Activated T-cell treated with anti-CD3 and anti-CD28 coated beads for 48 hours (primary cell): Measurements from ENCODE around the gene PEPD.
A peak's percentile ranks its signal among the peaks of the same experiment; 100 is the strongest.

Source experiments
- DNase-seq: peaks from one replicate; pipeline ENCODE4 v3.0.0-alpha.2; 2020; ENCODE audit warnings: low read depth

The PEPD gene

DNA sequence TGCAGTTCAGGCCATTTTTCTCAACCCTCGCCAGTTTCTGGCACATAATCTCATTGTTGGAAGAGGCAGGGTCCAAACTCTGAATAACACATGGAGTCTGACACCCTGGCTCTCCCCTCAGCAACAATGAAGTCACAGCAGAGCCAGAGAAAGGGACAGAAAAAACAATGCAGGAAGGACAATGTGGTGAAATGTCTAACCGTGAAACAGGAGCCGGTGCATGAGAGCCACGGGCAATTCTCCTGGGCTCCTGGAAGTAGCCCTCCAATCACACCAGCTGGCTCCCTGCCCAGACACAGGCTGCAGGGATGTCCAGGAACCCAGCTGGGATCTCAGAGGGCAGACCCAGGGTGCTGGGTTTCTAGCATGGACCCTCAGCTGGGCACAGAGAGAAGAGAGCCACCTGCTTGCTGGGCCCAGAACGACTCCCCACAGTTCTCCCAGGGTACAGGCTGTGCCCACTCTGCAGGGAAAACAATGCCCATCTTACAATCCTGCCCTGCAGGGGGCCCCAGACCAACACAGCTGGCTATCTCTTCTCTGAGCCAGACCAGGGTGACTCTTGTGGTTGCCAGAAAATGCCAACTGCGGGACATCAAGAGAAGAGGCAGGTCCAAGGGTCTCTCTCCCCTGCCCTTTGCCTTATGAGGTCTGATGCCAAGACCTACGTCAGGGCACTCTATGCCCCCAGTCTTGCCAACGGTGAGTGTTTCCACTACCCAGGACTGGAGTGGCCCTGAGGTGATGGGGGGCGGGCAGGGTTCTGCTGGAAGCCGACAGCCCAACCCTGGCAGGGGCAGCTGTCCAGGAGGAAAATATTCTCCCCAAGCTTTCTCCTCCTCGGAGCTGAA lies 83.5 kb downstream of the PEPD start:
- DNase-seq = no peak

GRCh38 chr19:33437393-33437820 lies 84.2 kb downstream of the PEPD start:
- DNase-seq = no peak

DNA sequence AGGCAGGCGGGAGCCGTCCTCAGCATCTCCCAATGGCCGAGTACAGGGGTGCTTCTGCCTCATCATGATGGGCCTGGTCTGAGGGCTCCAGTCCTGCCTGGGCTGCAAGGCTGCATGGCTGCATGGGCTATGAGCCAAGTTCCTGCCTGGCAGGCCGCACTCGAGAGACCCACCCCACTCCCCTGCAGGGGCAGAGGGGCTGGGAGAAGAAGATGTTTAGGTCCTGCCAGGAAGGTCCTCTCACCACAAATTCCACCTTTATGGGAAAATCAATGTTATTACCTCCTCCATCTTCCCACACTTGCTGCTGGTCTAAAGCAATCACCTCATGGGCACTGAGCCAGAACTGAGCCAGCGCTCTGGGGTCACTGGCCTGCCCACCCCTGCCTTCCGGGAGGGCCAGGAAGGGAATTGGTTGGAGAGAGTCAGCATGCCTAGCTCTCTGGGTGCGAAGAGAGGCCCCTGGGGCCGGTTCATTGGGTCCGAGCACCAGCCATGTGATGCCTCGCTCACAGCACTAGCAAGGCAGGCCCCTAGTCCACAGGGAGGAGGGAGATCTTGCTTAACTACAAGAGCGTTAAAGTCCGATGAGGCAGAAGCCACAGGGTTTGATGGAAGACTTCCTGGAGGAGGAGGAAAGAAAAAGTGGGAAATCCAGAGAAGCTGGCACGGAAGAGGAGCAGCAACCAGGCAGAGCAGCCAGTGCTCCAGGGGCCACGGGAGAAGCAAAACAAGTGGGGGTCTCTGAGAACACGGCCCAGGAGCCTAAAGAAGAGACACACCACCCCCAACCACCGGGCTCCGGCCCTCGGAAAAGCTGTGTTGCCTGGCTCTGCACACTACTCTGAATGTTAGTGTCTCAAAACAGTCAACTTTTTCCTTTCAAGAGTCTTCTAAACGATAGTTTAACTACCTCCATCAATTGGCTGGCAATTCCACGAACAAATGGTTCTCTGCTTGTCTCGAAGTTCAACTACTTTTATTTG lies 84.9 kb downstream of the PEPD start:
- no peak for DNase-seq

GRCh38 chr19:33435706-33436359 lies 85.8 kb downstream of the PEPD start:
- DNase-seq = no peak

- DNase-seq = no peak
These were observed 86.5 kb downstream of the PEPD start for GRCh38 chr19:33434886-33435705.

- DNase-seq = no peak
These were observed 87.3 kb downstream of the PEPD start for GRCh38 chr19:33434069-33434885.

DNA sequence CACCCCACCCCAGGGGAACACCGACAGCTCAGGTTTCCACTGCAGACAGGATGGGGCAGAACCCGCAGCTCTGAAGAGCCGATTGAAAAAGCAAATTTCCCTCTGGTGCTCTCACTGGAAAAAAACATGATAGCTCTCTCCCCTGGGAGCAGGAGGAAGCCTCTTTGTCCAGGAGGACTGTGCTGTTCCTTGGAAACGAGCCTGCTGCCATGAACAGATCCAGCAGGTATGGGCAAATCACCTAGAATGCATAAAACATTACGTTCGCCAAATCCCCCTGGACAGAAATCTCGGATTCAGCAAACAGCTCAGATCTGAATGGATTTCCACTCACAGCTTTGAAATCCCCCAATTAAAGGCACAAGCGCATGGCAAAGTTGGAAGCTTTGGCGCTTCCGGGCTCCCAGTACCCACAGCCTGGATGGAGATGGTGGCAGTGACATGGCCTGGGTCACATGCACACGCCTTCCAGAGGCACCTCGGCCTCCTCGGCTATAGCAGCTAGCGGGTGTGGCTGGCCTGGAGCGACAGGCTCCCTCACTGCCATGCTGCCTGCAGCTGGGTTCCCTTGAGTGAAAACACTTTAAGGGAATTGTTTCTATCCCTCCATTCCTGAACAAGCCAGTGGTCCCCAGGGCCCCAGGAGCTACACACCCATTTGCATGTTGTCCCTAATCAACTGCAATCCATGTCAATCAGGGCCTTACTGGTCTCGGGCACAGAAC lies 89.0 kb downstream of the PEPD start:
- no peak for DNase-seq

- no peak for DNase-seq
These were observed 89.6 kb downstream of the PEPD start for GRCh38 chr19:33432015-33432414.

GRCh38 chr19:33430674-33431277 lies 90.8 kb downstream of the PEPD start:
- peak; percentile 54 for DNase-seq

DNA sequence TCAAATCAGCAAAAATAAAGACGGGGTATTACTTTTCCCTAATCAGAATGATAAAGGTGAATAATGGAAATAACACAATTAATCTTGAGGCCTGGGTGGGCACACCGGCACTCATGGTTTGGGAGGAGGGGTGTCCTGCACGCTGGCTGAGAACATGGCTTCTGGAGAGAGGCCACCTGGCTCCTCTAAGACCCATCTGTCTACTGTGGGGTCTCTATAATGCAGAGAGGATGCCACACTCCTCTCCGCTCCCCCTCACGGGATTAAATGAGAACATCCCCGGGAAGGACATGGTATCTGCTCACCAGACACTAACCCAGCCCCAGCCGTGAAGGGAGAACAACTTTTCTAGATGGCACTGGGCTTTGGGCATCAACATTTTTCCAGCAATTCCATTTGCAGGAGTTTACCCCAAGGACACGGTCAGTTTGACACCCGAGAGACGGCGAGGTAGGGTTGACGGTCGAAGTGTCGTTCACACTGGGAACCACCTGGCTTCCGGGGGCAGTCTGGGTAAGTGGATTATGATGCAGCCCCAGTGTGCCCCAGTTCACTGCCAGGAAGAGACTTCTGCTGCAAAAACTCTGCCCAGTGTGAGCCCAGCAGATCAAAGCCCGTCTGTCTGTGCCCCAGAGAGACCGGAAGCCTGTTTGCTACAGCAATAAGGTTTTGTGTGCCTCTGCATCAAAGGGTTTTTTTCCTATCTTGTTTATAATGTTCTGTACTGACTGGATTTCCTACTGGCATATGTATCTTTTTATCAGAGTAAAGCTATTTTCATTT lies 91.5 kb downstream of the PEPD start:
- no peak for DNase-seq

- DNase-seq = no peak
These were observed 92.9 kb downstream of the PEPD start for GRCh38 chr19:33428627-33429125.

DNA sequence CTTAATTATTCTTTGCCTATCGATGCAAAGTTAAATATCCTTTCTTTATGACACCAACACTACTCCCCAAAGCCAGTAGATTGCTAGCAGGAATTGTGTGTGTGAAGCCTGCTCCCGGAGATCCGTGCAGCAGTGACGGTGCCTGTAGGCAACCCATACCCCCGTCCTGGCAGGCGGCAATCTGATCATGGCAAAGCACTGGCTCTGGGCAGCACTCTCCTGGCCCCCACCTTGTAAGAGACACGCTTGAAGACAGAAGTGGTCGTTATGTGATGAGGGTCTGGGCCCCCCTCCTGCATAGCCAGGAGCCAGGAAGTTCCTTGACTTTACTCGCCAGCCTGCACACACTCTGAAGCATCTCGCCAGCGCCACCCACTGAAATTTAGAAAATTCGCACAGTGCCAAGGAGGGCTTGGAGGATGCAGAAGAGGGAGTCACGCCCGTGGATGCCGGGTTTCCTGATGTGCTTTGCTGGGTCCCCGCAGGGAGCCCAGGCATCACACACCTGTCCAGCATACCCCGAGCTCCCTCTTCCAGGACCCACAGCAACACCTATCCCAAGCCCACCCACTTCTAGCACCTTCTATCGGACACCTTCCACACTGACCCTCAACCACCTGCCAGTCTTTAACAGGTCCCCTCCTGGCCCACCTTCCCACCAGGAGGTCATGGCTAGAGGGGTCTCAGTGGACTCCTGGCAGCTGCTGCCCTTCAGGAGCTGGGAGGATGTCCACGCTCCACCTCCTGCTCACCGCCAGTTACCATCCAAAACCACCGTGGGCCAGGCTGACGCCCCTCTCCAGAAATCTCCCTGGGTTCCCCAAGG lies 93.6 kb downstream of the PEPD start:
- DNase-seq = no peak

GRCh38 chr19:33426621-33427361 lies 94.8 kb downstream of the PEPD start:
- no peak for DNase-seq

DNA sequence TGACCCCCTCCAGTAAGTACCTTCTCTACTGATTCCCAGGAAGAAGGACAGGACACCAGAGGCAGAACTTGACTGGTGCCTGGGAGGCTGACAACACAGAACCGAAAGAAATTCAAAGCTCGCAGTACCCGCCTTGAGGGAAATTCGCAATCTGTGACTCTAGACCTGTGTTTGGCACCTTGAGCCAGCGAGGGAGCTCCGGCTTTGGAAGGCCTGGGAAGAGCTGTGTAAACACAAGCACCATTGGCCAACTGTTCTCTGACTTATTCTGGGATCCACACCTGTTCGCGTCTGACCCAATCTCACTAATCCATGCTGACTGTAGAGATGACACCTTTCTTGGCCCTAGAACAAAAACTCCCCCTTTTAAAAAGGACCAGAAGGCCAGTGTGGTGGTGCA lies 97.4 kb downstream of the PEPD start:
- no peak for DNase-seq

- no peak for DNase-seq
These were observed 99.0 kb downstream of the PEPD start for GRCh38 chr19:33422369-33423180.

- no peak for DNase-seq
These were observed 100.2 kb downstream of the PEPD start for GRCh38 chr19:33421368-33421767.
